CD4-positive, alpha-beta T cell treated with Interleukin-17A for 4 hours (primary cell): ENCODE data around the gene HARS2.
A peak's percentile ranks its signal among the peaks of the same experiment; 100 is the strongest.
"Not testable (repeated sequence)": the region's sequence is repeated elsewhere in the genome, so short reads cannot be mapped to it uniquely, and the experiment has no call there.

Experiments
- DNase-seq: peaks from one replicate; pipeline ENCODE4 v3.0.0-alpha.2; 2020; ENCODE audit warnings: mixed read lengths

The HARS2 gene

DNA sequence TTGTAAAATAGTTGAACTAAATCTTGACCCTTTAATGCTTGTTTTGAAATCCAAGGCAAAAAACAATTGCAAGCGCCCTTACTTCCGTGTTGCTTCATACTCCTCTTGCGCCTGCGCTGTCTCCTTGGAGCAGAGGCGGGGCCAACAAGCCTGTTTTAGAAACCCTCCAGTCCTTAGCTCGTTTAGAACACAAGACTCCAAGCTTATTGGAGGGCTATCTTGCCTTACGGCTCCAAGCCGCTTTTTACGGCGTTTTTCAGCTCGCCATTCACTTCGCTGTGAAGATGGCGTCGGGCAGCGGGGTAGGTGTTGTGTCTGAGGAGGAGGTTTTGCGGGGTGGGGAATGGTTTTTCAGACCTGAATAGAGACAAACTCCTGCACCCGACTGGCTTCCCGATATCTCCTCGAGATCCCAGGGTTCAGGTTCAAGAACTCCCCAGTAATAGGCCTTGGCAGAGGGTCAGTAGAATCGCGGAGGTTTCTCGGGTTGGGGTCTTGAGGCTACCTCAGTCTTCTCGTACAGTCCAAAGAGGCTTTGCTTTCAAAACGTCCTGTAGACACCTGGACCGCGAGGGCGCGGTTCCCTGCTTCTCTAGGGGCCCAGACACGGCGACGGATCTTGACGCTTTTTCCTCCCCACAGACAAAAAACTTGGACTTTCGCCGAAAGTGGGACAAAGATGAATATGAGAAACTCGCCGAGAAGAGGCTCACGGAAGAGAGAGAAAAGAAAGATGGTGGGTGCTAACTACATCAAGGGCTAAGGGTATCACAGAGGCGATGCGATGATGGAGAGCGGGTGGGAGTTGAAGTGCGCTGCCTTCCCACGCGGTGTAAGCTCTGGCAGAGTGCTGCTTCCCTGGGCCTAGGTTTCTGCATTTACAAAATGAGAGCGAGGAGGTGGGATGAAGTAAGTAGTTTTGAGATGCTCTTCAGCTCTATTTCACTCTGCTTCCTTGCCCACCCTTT, 9.2 kb downstream of the HARS2 start, which contains the start of gene ZMAT2:
Gene ZMAT2 (plus strand): TSS at position 271 of the 968 bp plus-strand sequence. CDS start 14 bp downstream, at position 285.
- peak; percentile 93 for DNase-seq

DNA sequence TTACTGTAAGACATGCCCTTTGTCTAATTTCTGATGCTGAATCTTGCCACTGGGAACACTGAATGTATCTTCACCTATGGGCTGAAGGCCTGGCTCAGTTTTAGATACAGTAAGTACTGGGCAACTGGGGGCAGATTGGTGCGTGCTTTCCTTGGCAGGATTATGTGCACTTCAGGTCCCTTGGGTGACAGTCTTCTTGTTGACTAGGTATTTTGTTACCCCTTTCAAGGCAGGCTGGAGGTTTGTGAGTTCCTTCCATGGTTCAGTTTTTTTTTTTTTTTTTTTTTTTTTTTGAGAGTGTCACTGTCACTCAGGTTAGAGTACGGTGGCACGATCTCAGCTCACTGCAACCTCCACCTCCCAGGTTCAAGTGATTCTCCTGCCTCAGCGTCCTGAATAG, 16.6 kb downstream of the HARS2 start:
- DNase-seq = no peak

DNA sequence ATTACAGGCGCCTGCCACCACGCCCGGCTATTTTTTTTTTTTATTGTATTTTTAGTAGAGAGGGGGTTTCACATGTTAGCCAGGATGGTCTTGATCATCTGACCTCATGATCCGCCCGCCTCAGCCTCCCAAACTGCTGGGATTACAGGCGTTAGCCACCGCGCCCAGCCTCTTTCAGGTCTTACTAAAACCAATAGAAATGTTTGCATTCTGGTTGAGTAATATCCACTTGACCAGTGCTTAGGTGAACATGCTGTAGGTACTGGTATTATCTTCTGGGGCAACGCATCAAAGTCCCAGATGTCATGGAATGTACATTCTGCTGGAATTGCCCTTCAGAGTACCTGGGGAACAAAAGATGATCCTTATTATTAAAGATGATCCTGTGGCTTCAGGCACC, 17.5 kb downstream of the HARS2 start:
- DNase-seq = not testable (repeated sequence)

DNA sequence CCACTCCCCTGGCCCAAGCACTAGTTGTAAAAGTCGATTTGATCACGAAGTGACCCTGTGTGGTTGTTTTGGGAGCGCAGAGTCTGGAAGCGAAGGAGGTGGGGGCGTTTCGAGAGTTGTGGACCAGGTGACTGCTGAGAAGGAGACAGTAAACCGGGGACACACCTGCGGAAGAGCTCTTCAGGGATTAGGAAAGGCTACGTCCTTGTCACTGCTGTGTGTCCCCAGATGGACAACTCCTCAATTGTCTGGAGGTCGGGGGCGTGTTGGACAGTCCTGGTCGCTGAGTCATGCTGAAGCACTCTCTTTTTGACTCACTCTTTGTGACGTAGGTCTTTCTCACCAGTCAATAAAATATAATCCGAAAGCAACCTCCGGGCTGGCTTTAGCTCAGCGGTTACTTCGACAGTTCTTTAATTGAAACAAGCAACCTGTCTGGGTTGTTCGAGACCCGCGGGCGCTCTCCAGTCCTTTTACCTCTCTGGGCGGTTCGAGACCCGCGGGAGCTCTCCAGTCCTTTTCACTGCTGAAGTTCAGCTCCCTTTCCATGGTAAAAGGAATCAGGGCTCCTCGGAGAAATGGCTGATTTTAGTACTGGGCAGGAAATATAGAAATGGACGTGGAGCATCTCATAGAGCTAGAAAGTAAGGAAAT, 19.8 kb downstream of the HARS2 start:
- peak; percentile 87 for DNase-seq

DNA sequence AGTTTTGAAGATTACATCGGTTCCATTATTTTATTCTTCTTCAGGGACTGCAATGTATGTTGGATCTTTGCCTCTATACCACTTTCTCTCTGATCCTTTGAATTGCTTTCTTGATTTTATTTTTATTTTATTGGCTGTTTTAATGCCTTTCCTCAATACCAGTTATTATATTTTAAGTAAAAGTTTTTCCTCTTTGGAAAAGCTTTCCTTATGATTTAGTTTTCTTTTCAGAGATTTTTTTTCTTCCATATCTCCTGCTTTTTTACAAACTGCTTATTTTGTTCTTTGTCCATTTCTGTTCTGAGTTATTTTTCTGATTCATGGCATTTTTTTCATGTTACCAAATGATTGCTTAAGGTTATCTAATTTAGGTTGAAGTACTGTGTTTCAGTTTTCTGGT, 20.5 kb downstream of the HARS2 start:
- DNase-seq = no peak

DNA sequence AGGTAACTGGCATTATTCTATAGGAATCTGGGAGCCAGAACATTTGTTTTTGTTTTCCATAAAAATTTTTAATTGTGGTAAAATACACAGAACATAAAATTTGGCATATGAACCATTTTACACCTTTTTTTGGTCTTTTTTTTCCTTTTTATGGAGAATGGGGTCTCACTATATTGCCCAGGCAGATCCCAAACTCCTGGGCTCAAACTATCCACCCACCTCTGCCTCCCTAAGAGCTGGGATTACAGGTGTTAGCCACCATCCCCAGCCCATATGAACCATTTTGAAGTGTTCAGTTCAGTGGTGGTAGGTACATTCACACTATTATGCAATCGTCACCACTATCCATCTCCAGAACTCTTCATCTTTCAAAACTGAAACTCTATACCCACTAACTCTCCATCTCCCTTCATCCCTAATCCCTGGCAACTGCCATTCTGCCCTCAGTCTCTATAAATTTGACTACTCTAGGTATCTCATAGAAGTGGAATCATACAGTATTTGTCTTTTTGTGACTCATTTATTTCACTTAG, 22.4 kb downstream of the HARS2 start:
- DNase-seq = no peak

DNA sequence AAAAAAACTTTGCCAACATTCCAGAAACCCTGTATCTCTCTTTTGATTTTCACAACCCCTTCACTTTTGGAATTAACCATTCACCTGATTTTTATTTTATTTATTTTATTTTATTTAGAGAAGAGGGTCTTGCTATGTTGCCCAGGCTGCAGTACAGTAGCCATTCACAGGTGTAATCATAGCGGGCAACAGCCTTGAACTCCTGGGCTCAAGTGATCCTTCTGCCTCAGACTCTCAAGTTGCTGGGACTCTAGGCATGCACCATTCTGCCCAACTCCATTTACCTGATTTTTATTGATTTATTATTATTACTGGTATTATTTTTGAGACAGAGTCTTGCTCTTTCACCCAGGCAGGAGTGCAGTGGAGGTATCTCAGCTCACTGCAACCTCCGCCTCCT, 25.0 kb downstream of the HARS2 start:
- DNase-seq = not testable (repeated sequence)

DNA sequence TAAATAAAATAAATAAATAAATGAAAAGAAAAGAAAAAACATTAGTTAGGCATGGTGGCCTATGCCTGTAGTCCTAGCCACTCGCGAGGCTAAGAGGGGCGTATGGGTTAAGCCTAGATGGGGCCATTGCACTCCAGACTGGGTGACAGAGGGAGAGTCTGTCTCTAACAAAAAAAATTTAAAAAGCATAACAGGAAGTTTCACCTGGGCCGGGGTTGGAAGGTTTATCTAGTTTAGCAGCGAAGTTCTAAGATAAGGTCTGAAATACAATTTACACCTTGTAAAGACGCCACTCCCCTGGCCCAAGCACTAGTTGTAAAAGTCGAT, 27.0 kb downstream of the HARS2 start:
- no peak for DNase-seq

DNA sequence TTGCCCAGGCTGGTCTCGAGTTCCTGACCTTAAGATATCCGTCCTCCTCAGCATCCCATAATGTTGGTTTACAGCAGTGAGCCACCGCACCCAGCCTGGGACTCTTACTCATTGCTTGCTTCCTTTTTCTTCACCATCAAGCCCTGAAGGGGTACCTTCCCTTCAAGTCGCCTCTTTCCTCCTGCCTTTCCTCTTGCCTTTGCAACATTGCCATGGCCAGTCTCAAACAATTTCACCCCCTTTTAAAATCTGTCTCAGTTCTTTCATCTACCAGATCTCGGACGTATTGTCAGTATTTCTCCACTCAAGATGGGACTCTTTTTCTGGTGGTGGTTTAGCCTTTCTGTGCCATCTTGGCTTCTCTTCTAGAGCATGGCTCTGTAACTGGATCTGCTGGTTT, 29.5 kb downstream of the HARS2 start:
- not testable (repeated sequence) for DNase-seq

DNA sequence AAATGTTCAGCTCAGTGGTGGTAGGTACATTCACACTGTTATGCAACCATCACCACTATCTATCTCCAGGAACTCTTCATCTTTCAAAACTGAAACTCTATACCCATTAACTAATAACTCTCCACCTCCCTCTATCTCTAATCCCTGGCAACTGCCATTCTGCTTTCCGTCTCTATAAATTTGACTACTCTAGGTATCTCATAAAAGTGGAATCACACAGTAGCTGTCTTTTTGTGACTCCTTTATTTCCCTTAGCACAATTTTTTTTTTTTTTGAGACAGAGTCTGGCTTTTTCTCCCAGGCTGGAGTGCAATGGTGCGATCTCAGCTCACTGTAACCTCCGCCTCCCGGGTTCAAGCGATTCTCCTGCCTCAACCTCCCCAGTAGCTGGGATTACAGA, 30.1 kb downstream of the HARS2 start:
- not testable (repeated sequence) for DNase-seq

DNA sequence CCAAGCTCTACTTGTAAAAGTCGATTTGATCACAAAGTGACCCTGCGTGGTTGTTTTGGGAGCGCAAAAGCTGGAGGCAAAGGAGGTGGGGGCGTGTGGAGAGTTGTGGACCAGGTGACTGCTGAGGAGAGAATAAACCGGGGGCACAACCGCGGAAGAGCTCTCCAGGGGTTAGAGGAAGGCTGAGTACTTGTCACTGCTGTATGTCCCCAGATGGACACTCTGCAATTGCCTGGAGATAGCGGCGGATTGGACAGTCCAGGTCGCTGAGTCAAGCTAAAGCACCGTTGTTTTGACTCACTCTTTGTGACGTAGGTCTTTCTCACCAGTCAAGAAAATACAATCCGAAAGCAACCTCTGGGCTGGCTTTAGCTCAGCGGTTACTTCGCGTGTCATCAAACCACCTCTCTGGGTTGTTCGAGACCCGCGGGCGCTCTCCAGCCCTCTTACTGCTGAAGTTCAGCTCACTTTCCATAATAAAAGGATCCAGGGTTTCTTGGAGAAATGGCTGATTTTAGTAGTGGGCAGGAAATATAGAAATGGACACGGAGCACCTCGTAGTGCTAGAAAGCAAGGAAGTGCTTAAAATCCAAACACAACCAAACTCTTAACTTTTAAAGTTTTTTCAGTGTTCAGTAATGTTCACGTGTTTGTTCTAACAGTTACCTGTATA, 34.7 kb downstream of the HARS2 start:
- DNase-seq = peak; percentile 48

DNA sequence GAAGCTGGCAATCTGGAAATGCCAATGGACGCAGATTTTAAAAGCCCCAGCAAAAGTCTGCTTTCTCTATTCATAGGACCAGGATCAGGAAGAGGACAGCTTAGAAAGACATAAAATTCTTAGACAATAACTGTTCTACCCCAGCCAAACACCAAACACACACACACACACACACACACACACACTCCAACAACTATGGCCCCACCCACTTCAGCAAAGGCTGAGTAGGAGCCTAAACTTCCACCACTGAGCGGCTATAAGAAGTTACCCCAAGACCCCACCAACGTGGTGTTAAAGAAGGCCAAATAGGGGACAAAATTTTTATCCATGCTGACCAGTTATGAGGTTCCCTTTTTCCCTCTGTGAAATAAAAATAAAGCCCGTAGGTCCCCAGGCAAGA, 41.8 kb downstream of the HARS2 start:
- no peak for DNase-seq

DNA sequence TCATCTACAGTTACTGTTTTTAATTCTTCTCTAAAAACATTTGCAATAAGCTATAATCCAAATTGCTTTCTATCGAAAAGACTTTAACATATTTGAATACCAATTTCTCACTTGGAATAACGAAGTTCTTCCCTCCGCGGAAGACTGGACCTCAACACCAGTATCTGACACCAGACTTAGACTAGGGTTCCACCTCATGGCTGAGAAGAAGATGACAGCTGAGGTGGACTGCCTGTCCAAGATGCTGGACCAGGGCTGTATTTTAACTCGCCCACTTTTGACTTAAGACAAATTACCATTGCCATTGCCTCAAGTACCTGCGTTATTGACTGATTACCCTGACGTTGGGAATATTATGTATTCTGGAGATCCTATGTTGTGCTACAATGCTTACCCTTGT, 43.1 kb downstream of the HARS2 start:
- no peak for DNase-seq

DNA sequence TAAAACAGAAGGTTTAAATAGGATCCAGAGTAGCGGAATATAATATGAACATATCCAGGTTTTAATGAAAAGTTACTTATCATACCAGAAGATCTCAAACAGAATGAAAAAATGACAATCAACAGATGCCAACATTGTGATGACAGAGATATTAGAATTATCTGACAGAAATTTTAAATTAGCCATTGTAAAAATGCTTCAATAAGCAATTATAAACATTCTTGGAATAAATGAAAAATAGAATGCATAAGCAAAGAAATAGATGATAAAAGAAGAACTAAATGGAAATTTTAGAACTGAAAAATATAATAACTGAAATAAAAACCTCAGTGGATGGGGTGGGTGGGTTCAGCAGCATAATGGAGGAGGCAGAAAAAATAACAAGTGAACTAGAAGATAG, 46.2 kb downstream of the HARS2 start:
- no peak for DNase-seq

DNA sequence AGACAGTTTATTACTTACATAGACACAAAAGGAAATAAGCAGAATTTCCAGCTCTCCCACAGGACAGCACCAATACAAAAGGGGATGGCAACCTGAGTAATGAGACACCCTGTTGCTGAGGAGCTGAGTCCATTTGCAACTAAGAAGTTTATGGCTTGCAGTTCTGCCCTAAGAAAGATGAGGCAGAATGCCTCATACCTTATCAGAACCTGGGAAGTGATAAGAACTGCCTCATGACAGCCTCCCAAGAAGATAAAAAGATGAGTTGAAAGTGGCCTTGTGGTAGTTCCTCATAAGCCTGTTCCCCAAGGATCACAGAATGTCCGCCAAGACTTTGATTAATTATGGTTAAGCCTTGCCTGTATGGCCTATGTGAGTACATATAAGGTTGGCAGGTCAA, 50.7 kb downstream of the HARS2 start:
- DNase-seq = no peak
